Measurements from ENCODE around the gene FRMD4B. TPM values are rescaled to one million over a fixed set of nuclear protein-coding genes. Genes with fewer than 3 reads are reported as not detected.

FRMD4B gene
- total RNA-seq, 1 donor from 2014 or later: 7.5 TPM

- DNase-seq (ENCODE audit: low read depth): no peak
Observed at GRCh38 chr3:69367586-69367985, 18.3 kb downstream of the FRMD4B start.

DNA sequence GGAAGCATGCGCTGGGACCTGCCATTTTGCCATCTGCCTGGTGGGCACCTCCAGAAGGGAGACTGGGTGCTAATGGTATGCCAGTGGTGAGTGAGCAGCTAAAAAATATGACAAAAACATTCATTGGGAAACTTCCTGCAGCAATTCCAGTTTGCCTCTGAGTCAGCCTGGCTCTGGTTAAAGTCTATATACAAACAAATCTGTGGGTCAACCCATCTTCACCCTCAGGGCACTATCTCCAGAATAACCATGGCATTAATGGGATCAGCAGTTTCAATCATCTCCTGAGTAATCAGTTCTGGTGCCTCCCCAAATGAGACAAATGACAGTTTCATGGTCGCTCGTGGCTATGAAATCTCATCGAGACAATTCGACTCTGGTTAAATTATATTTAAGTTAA, 21.5 kb downstream of the FRMD4B start:
- no peak for DNase-seq (ENCODE audit: low read depth)

DNA sequence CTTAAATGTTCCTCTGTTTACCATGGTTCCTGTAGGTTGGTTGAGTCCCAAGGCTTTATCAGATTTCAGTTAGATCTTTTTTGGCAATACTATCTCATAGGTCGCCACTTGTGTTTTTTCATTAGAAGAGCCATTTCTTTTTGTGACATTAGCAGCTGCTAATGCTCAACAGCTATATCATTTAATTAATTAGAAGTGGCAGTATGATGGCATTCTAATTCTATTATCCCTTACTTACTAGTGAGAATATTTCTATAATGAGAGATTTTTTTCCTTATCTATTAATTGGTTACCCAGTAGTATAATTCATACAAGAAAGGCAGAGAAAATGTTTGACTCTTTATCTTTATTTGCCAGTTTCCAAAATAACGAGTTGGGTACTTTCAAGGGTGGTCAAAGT, 25.2 kb downstream of the FRMD4B start:
- no peak for DNase-seq (ENCODE audit: low read depth)

DNA sequence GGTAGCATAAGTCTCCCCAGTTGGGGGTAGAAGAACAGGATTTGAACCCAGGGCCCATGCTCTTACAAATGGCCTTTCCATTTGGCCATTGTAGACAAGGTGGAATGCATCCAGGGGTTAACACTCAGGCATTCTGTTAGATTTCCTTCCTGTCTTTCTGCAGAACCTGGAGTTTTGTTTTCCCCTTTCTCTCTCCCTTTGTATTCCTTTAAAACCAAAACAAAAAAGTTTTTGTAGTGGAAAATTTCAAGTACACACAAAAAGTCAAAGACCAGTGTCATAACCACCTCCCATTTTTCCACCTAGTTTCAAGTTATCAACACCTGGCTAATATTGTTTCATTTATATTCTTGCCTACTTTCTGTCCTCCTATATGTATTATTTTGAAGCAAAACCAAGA, 26.0 kb downstream of the FRMD4B start:
- DNase-seq (ENCODE audit: low read depth): no peak

DNA sequence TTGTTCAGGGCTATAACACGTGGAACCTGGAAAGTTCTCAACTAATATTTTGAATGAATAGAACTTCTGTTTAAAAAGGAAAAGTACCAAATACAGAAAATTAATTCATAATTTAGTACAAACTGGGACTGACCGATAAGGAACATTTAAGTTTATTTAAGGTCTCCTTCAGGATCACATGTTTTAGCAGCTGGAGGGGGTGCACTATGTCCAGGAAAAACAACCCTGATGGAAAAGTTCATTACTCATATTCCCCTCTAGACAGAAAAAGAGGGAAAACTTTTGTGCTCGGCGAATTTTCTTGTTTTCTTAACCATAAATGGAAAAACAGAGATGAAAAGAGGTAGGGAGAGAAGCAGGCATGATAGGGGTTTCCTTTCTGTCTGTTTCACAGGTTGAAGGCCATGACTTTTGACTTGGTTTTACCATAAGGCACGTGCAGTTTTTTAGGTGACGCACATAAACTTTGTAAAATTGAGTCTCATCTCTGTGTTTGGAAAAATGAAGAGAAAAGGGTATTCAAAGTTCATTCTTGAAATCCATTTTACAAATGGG, 26.5 kb downstream of the FRMD4B start:
- no peak for DNase-seq (ENCODE audit: low read depth)

DNA sequence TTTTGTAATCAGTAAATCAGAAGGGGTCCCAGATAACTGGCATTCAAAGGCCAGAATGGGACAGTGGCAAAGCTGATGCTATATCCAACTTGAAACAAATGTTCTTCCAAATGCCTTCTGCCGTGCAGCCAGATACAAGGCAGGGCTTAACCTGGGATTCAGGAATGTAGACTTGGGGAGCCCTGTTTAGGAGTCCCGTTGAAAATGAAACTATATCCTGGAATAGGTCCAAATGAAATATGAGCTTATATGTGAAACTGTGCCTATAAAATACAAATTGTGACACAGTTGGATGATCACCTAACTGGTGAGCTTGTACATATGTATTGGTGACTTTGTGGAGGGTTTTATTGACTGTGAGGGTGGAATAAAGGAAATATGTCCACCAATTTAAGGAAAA, 28.7 kb downstream of the FRMD4B start:
- no peak for DNase-seq (ENCODE audit: low read depth)

GRCh38 chr3:69354948-69355347, 30.9 kb downstream of the FRMD4B start:
- DNase-seq (ENCODE audit: low read depth): no peak

- no peak for DNase-seq (ENCODE audit: low read depth)
Observed at GRCh38 chr3:69353503-69353902, 32.4 kb downstream of the FRMD4B start.

DNA sequence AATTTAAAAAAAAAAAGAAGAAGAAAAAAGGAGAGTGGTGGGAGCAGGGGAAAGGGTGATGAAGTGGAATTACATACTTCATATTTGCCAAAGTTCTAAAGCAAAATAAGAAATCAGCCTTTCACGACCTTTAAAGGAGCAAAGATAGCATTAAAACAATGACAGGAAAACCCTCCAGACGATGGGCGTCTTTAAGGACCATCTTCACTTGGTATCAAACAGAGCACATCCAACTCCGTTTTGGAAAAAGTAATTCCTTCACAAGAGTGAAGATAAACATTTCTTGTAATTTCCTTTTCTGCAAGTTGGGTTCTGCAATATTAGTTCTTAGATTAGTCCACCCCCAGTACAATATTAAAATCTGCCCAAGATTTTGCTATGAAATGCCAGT, 32.8 kb downstream of the FRMD4B start:
- no peak for DNase-seq (ENCODE audit: low read depth)

- DNase-seq (ENCODE audit: low read depth): no peak
Observed at GRCh38 chr3:69352305-69353087, 33.4 kb downstream of the FRMD4B start.

DNA sequence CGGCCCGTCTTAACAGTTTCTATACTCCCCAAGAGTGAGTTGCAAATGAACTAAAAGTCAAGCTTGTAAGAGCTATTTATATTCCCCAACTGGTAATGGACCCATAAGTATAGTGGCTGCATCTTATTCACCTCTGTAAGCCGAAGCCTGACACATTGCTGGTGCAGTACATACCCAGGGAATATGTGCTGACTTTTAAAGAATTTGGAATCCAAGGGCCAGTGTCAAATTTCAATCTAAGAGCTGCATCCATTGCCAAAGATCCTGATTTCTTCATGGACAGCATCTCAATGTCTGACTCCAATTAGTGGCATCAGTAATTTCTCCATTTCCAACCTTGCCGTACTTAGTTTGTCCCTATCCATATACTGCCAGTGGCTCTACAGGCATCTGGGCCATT, 42.0 kb downstream of the FRMD4B start:
- no peak for DNase-seq (ENCODE audit: low read depth)

DNA sequence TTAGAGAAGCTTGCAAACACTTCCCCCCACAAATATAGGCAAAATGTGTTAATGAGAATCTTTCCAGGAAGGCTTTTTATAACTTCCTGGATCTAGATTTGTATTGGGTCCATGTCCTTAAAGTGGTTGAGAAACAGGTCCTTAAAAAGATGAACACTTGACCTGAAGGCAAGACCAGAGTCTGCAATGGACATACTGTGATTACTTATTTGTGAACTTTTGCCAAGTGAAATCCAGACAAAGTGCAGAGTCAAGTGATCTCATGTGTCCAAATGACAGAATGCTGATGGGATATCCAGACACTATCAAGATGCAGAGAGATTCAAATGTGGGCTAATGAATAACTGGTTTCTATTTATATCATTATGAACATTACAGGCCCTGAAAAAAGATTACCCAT, 43.8 kb downstream of the FRMD4B start:
- no peak for DNase-seq (ENCODE audit: low read depth)

- no peak for DNase-seq (ENCODE audit: low read depth)
Observed at GRCh38 chr3:69339760-69340159, 46.1 kb downstream of the FRMD4B start.

DNA sequence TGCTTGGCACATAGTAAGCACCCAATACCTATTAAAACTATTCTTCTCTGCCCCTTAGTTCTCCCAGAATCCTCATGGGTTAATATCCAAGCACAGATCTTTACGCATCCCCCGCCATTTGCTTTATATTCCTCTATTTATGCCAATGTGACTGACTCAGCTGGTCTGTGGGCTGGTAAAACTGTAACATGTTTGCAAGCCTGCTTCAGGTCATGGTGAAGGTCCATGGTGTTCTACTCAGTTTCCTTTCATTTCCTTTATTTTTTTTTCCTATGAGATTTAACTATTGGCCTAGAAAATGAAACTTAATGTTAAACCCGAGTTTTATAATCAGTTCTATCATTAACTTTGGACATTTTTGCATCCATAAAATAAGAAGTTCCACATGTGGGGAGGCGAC, 47.0 kb downstream of the FRMD4B start:
- DNase-seq (ENCODE audit: low read depth): no peak

- DNase-seq (ENCODE audit: low read depth): no peak
Observed at GRCh38 chr3:69332934-69333333, 53.0 kb downstream of the FRMD4B start.

DNA sequence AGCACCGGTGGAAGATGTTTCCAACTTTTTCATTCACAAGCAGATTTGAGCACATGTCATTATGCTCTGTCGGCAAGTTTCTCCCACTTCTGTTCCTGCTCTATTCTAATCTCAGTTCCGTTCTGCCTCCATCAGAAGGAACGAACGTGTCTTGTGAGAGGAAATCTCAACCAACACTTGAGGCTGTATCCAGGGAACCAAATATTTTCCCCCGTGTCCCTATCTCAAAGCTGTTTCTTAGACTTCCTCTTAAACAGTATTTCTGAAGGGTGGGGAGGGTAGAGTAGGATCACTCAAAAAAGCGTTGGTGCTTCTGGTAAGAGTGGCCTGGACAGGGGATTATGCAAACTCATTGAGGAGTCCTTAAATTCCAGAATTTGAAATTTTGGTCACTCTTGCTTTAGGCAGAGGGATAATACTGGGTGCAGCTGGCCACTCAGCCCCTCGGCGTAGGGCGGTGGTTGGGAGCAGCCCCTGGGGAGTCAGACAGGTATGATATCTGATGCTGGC, 54.9 kb downstream of the FRMD4B start:
- DNase-seq (ENCODE audit: low read depth): no peak

- DNase-seq (ENCODE audit: low read depth): peak; percentile 36
Observed at GRCh38 chr3:69329892-69330291, 56.0 kb downstream of the FRMD4B start.

- DNase-seq (ENCODE audit: low read depth): no peak
Observed at GRCh38 chr3:69328963-69329302, 57.0 kb downstream of the FRMD4B start.

DNA sequence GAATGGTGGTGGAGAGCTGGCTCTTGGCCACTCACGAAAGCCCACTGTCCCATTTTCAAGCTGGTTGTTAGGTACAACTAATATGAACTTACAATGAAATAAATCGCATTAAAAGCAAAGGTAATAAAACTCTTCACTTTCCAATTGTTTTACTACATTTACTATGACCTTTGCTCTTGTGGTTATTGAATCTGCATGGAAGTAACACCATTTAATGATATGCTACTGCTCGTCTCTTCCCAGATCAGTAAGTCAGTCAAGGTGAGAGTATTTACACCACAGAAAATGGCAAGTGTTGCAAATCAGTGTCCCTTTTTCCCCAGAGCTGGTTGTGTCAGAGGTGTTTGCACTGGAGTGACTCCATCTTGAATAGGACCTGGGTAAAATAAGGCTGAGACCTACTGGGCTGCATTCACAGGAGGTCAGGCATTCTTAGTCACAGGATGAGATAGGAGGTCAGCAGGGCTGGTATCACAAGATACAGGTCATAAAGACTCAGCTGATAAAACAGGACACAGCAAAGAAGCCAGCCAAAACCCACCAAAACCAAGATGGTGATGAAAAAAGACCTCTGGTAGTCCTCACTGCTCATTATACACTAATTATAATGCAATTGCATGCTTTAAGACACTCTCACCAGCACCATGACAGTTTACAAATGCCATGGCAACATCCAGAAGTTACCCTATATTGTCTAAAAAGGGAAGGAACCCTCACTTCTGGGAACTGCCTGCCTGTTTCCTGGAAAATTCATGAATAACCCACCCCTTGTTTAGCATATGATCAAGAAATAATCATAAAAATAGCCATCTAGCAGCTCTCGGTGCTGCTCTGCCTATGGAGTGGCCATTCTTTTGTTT, 57.6 kb downstream of the FRMD4B start:
- DNase-seq (ENCODE audit: low read depth): no peak

DNA sequence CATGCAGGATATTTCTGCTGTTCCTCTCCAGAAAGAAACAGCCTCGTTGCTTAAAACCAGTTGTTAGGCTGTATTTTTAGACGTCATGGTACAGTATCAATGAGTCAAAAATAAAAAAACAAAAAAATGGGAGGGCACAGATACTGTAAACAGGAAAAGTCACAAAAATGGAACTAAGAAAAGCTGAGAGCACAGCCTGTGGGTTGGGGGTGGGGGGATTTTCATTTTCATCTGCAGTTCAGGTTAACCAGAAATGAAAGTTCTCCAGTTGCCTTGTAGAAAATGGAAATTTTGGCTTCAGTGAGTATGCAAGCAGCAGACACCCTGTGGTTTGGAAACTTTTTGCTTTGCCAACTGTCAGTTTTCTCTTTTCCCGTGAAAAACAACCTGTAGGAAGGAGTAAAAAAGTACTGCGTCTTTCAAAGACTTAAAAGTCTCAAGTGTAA, 59.0 kb downstream of the FRMD4B start:
- no peak for DNase-seq (ENCODE audit: low read depth)

DNA sequence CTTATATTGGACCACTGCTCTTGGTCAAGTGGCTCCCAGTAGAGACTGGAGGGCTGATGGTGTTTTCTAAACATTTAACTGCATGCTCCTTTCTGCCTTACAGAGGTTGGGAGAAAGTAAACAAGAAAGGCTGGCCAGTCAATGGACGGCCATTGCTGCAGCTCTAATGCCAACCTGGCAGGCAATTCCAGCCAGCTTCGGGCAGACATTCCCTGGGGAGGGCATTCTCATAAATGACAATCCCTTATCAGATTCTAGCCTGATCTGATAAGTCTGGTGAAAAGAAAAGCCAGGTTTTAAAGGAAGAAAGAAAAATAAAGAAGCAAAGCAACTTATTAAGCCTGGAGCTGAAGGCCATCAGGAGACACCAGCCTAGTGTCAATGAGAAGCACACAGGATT, 60.7 kb downstream of the FRMD4B start:
- DNase-seq (ENCODE audit: low read depth): no peak

DNA sequence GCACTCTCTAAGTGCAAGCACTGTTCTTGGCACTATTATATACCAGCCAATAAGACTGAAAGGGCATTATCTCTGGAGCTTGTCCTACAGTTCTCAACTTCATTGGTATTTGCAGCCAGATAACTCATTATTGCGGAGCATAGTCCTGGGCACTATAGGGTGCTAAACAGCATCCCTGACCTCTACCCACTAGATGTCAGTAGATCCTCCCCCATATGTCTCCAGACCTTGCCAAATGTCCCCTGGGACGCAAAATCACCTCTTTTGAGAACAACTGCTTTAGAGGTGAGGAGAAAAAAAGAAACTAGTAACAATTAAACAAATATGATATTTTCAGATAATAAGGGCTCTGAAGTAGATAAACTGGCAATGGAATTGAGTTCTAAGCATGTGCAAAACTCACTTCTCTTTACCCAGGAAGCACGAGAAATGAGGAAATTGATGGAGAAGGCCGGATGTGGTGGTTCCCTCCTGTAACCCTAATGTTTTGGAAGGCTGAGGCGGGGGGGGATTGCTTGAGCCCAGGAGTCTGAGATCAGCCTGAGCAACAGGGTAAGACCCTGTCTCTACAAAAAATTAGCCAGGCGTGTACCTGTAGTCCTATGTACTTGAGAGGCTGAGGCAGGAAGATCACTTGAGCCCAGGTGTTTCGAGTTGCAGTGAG, 61.4 kb downstream of the FRMD4B start:
- peak; percentile 44 for DNase-seq (ENCODE audit: low read depth)
